ENCODE results near the gene AP2A1.

DNA sequence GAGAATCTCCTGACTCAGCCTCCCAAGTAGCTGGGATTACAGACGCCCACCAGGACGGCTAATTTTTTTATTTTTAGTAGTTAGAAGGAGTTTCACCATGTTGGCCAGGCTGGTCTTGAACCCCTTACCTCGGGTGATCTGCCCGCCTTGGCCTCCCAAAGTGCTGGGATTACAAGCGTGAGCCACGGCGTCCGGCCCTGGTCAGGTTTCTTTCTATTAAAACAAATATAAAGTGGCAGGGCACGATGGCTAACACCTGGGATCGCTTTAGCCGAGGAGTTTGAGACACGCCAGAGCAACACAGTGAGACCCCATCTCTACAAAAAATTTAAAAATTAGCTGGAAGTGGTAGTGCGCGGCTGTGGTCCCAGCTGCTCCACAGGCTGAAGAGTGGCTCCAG, 49.8 kb downstream of the AP2A1 start:
- no peak for TF ChIP-seq POLR2A (IDR thresholded peaks at IDR 0.05)
- TF ChIP-seq, protein P1, sequence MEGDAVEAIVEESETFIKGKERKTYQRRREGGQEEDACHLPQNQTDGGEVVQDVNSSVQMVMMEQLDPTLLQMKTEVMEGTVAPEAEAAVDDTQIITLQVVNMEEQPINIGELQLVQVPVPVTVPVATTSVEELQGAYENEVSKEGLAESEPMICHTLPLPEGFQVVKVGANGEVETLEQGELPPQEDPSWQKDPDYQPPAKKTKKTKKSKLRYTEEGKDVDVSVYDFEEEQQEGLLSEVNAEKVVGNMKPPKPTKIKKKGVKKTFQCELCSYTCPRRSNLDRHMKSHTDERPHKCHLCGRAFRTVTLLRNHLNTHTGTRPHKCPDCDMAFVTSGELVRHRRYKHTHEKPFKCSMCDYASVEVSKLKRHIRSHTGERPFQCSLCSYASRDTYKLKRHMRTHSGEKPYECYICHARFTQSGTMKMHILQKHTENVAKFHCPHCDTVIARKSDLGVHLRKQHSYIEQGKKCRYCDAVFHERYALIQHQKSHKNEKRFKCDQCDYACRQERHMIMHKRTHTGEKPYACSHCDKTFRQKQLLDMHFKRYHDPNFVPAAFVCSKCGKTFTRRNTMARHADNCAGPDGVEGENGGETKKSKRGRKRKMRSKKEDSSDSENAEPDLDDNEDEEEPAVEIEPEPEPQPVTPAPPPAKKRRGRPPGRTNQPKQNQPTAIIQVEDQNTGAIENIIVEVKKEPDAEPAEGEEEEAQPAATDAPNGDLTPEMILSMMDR (IDR thresholded peaks at IDR 0.05 in 4 of 5, conservative IDR thresholded peaks at IDR 0.05 in 1 of 5), result no peak
